KOPT-K1 (cell line): ENCODE data around the gene PPM1H.
"Not testable (repeated sequence)": the region's sequence is repeated elsewhere in the genome, so short reads cannot be mapped to it uniquely, and the experiment has no call there.

Source experiments
- H3K27ac ChIP-seq: fragments of 200-600 bp; sonication (generic); 2 replicates; pipeline ENCODE4 v1.5.1; 2016; ENCODE audit warnings: antibody characterized with exemption, mild to moderate bottlenecking, low read depth, low read length; ENCODE audit not compliant: poor library complexity, severe bottlenecking
- H3K36me3 ChIP-seq: fragments of 200-600 bp; sonication (generic); 2 replicates; pipeline ENCODE4 v1.5.1; 2017; ENCODE audit warnings: antibody characterized with exemption, mild to moderate bottlenecking, low read length, moderate library complexity; ENCODE audit not compliant: insufficient read depth
- H3K9me3 ChIP-seq: fragments of 200-600 bp; sonication (generic); 2 replicates; pipeline ENCODE4 v1.5.1; 2017; ENCODE audit warnings: antibody characterized with exemption, low read length, mild to moderate bottlenecking; ENCODE audit not compliant: insufficient read depth, poor library complexity, severe bottlenecking

Gene PPM1H

GRCh38 chr12:62879228-62879627, 55.7 kb downstream of the PPM1H start:
- H3K27ac ChIP-seq, H3K36me3 ChIP-seq, H3K9me3 ChIP-seq: not testable (repeated sequence)

- H3K27ac ChIP-seq: no peak overlapping the region
- H3K36me3 ChIP-seq: no peaks in the 10 kb centered on the region
- H3K9me3 ChIP-seq: no peaks in the 10 kb centered on the region
Measured at GRCh38 chr12:62878211-62878610, 56.7 kb downstream of the PPM1H start.

GRCh38 chr12:62876938-62877548, 57.9 kb downstream of the PPM1H start:
- H3K9me3 ChIP-seq: no peaks in the 10 kb centered on the region
- H3K36me3 ChIP-seq: no peaks in the 10 kb centered on the region
- no peak overlapping the region for H3K27ac ChIP-seq

GRCh38 chr12:62873826-62874448, 61.0 kb downstream of the PPM1H start:
- H3K9me3 ChIP-seq: no peaks in the 10 kb centered on the region
- no peaks in the 10 kb centered on the region for H3K36me3 ChIP-seq
- no peak overlapping the region for H3K27ac ChIP-seq

- H3K27ac ChIP-seq: no peak overlapping the region
- H3K36me3 ChIP-seq: no peaks in the 10 kb centered on the region
- no peaks in the 10 kb centered on the region for H3K9me3 ChIP-seq
Measured at GRCh38 chr12:62873116-62873825, 61.7 kb downstream of the PPM1H start.

GRCh38 chr12:62868820-62869219, 66.1 kb downstream of the PPM1H start:
- Histone ChIP-seq H3K27ac (no peak overlapping the region), H3K36me3 (no peaks in the 10 kb centered on the region), H3K9me3 (no peaks in the 10 kb centered on the region)

- no peak overlapping the region for H3K27ac ChIP-seq
Measured at GRCh38 chr12:62866451-62867082, 68.4 kb downstream of the PPM1H start.

GRCh38 chr12:62865937-62866336, 69.0 kb downstream of the PPM1H start:
- no peaks in the 10 kb centered on the region for H3K36me3 ChIP-seq
- H3K27ac ChIP-seq: no peak overlapping the region

More at GRCh38 chr12:62866451-62867082, 68.4 kb downstream of the PPM1H start:
- Histone ChIP-seq H3K9me3 (no peaks in the 10 kb centered on the region), H3K36me3 (no peaks in the 10 kb centered on the region)

GRCh38 chr12:62865065-62865464, 69.9 kb downstream of the PPM1H start:
- Histone ChIP-seq H3K36me3 (no peaks in the 10 kb centered on the region), H3K9me3 (no peaks in the 10 kb centered on the region), H3K27ac (no peak overlapping the region)

More at GRCh38 chr12:62865937-62866336, 69.0 kb downstream of the PPM1H start:
- H3K9me3 ChIP-seq: no peaks in the 10 kb centered on the region

GRCh38 chr12:62862259-62862881, 72.6 kb downstream of the PPM1H start:
- Histone ChIP-seq H3K9me3 (no peaks in the 10 kb centered on the region), H3K36me3 (no peaks in the 10 kb centered on the region), H3K27ac (no peak overlapping the region)

- no peak overlapping the region for H3K27ac ChIP-seq
Measured at GRCh38 chr12:62861586-62861985, 73.4 kb downstream of the PPM1H start.

GRCh38 chr12:62860501-62861411, 74.2 kb downstream of the PPM1H start:
- H3K27ac ChIP-seq: no peak overlapping the region

More at GRCh38 chr12:62861586-62861985, 73.4 kb downstream of the PPM1H start:
- no peaks in the 10 kb centered on the region for H3K36me3 ChIP-seq
- no peaks in the 10 kb centered on the region for H3K9me3 ChIP-seq

GRCh38 chr12:62860020-62860419, 74.9 kb downstream of the PPM1H start:
- Histone ChIP-seq H3K27ac (no peak overlapping the region), H3K36me3 (no peaks in the 10 kb centered on the region), H3K9me3 (no peaks in the 10 kb centered on the region)

More at GRCh38 chr12:62860501-62861411, 74.2 kb downstream of the PPM1H start:
- Histone ChIP-seq H3K36me3 (no peaks in the 10 kb centered on the region), H3K9me3 (no peaks in the 10 kb centered on the region)

GRCh38 chr12:62859321-62859737, 75.6 kb downstream of the PPM1H start:
- Histone ChIP-seq H3K36me3 (no peaks in the 10 kb centered on the region), H3K27ac (no peak overlapping the region), H3K9me3 (no peaks in the 10 kb centered on the region)
